Stimulated activated CD8-positive, alpha-beta memory T cell treated with anti-CD3 and anti-CD28 coated beads, Interleukin-4, amount 100 ng/mL, for 24 hours (primary cell): Measurements from ENCODE around the gene SHISA7.

Source experiments
- DNase-seq: peaks from one replicate; pipeline ENCODE4 v3.0.0-alpha.2; 2020; ENCODE audit warnings: low read depth

Gene SHISA7

GRCh38 chr19:55443045-55443823 is at the start of gene SHISA7:
SHISA7 (minus strand) TSS chr19:55443300; CDS start chr19:55442863, 437 bp downstream.
- no peak for DNase-seq

DNA sequence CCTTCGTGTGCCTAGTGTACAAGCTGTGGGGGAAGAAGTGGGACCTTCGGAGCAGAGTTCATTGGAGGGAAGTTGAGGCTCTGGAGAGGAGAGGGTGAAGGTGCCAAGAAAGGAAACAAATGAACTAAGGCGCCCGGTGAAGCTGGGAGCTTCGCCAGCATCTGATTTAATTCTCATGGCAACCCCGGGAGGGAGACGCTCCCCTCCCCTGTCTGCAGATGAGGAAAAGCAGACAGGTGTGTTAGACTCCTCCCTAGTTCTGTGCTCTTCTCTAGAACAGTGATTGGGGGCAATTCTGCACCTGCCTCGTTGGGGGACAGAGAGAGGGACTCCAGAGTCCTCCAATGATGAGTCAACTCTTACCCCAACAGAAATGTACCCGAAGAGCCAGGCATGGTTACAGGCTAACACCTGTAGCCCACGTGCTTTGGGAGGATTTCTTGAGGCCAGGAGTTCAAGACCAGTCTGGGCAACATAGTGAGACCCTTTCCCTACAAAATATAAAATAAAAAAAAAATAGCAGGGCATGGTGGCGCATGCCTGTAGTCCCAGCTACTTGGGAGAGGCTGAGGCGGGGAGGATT is 49.4 kb upstream of the SHISA7 start:
- DNase-seq, result no peak

- DNase-seq, result no peak
These were observed 48.7 kb upstream of the SHISA7 start for GRCh38 chr19:55491546-55492360.

DNA sequence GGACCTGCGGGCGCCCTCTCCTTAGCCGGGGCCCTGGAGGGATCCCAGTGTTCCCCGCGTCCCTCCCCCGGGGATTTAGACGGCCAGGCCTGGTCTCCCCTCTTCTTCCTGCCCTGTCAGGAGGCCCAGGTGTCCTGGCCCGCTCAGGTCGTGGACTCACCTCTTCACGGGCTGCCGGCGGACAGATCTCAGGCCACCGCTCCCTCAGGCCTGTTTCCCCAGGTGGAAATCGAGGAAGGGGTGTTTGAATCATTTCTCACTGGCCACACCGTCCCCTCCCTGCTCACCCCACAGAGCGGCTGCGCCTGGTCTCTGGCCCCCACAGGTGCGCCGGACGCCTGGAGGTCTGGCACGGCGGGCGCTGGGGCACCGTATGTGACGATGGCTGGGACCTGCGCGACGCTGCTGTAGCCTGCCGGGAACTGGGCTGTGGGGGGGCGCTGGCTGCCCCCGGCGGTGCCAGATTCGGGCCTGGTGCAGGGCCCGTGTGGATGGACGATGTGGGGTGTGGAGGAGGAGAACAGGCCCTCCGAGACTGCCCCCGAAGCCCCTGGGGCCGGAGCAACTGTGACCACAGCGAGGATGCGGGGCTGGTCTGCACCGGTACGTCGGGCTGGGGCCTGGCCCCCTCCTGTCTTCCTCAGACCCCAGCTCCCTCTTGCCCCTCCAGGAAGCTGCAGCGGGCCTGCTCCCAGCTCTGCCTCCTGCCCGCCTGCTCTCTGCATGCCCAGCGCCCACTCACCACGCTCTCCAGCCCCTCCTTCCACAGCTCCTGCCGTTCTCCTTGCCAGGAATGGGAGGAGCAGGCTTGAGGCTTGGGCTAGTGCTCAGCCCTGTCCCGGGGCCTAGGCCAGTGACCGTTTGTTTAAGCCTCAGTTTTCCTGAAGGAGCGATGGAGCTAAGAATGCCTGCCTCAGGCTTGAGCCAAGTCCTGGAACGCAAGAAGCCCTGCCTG is 47.7 kb upstream of the SHISA7 start:
- no peak for DNase-seq

- DNase-seq, result no peak
These were observed 46.8 kb upstream of the SHISA7 start for GRCh38 chr19:55489711-55490477.

GRCh38 chr19:55488986-55489710 is 46.0 kb upstream of the SHISA7 start:
- DNase-seq, result no peak

GRCh38 chr19:55487924-55488687 is 45.0 kb upstream of the SHISA7 start, which contains the start of gene SSC5D:
SSC5D (plus strand) TSS chr19:55488436; CDS start chr19:55488590, 154 bp downstream.
- no peak for DNase-seq

GRCh38 chr19:55486971-55487923 is 44.1 kb upstream of the SHISA7 start:
- DNase-seq, result peak; percentile 25

- DNase-seq, result no peak
These were observed 43.2 kb upstream of the SHISA7 start for GRCh38 chr19:55486043-55486970.

DNA sequence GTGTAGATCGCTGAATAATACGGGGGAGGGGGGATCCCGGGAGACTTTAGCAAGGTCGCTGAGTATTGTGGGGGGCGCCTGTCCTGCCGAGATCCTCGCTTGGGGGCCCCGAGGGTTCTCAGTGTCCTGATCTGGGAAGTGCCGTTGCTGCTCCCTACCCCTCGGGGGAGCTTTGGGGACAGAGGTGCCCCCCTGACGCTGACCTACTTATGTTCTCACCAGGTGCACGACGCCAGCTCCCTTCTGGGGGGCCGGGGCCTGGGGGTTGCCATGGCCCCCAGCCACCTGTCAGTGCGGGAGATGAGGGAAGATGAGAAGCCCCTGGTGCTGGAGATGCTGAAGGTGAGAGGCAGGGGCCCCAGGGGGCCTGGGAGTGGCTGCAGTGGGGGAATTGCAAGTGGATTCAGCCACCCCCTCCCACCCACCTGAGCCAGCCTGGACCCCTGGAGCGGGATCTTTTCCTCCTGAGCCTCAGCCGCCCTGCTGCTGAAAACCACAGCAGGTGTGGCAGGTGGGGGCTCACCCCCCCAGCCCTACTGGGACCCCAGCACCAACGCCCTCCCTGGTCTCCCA is 42.4 kb upstream of the SHISA7 start:
- DNase-seq, result no peak

DNA sequence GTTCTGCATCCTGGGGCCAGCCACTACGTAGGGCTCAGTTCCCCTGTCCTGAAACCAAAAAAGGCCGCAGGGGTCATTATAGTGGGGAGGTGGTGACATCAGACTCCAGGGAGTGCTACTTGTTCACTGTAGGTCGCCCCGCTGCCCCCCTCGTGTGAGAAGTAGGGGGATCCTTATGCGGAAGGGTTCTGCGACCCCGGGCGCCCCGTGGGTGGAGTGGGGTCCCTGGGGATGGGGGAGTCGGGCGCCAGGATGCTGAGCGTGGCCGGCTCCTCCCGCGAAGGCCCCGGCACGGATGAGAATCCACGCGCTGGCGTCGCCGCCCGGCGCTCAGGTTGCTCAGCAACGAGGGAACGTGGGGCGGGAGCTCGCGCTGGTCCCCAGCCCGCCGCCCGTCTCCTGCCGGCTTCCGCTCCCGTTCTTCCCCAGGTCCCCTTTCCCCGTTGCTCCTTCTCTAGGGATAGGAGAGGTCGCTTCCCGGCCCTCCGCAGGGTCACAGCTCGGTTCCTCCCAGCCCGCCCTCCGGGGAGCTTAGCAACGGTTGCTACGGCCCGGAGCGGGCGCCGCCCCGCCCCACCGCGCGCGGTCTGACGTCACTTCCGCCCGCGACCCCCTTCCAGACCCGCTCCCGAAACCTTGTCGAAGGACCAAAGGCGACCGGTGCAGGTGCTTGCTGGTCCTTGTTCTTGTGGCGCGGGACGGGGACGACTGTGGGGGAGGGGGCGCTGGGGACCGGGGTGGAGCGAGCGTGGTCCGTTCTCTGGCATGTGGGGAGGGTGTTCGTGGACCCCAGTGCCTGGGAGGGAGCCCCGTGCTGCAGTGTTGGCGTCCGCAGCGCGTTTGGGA is 41.7 kb upstream of the SHISA7 start, which contains the start of gene NAT14:
TSS of gene NAT14 (plus strand) at position 596 of the 846 bp plus-strand sequence. CDS start 521 bp downstream, outside the sequence.
- peak; percentile 48 for DNase-seq

DNA sequence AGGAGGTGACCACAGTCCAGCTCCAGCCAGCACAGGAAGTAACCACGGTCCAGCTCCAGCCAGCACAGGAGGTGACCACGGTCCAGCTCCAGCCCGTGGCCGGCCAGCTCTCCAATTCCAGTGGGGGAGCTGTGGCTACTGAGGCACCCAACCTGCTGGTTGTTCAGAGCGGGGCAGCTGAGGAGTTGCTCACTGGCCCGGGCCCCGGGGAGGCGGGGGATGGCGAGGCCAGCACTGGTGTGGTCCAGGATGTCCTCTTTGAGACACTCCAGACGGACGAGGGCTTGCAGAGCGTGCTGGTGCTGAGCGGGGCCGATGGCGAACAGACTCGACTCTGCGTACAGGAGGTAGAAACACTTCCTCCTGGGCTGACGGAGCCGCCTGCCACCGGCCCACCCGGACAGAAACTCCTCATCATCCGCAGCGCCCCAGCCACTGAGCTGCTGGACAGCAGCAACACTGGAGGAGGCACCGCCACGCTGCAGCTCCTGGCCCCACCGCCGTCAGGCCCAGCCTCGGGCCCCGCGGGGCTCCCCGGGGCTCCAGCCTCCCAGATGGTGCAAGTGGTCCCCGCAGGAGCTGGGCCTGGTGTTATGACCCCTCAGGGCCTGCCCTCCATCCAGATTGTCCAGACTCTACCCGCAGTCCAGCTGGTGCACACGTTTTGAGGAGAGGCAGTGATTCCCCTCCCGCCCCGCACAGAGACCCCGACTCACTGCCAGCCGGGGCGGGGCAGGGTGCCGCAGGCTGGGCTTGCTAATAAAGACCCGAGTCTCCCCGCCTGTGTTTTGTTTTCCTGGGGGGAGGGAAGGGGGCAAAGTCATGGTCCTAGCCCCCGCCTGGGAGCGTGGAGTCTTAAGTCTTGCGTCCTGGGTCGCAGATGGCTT is 40.8 kb upstream of the SHISA7 start:
- DNase-seq, result no peak

GRCh38 chr19:55482967-55483705 is 40.0 kb upstream of the SHISA7 start:
- DNase-seq, result no peak
